T47D (cell line): Measurements from ENCODE around the gene ADH7.

ENCODE experiments used
- DNase-seq, 2 experiments: peaks; one replicate each; pipeline versions ENCODE4 v3.0.0 to v3.0.0-alpha.2; 2011 to 2012; ENCODE audit warnings: low read depth in 1 of 2, low spot score in 1 of 2
- JUND ChIP-seq: IDR thresholded peaks from 2 replicates; pipeline ENCODE4 v1.6.1; 2012; ENCODE audit warnings: low read depth
- in situ Hi-C: cut with HindIII; loops from 2 replicates; pipeline ENCODE4 v1.10.0; 2016; ENCODE audit warnings: low sequenced_read_pairs, low pct_unique_long_range_greater_than_20kb

The ADH7 gene

GRCh38 chr4:99435154-99435553 is at the start of gene ADH7:
Gene ADH7, minus strand, starts transcription at chr4:99435342. Its CDS starts 109 bp downstream, at chr4:99435233.
- in situ Hi-C loops = no loop called here
- DNase-seq = no peak
- no peak for TF ChIP-seq JUND

- in situ Hi-C loops = no loop called here
- TF ChIP-seq JUND = no peak
- no peak for DNase-seq
Measured at GRCh38 chr4:99483636-99484035, 48.5 kb upstream of the ADH7 start.

DNA sequence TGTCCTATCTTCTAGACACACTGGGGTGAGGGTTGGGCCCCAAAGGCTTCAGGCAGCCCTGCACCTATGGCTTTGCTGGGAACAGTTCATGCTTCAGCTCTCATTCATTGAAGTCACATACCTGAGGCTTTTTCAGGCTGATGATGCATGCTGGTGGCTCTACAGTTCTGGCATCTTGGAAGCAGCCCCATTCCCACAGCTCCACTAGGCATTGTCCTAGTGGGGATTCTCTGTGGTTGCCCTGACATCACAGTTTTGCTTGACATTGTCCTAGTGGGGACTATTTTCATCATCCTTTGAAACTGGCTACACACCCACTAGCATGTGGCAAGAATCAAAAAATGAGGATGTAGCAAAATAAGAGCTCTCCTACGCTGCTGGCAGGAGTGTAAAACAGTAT is 38.0 kb upstream of the ADH7 start:
- TF ChIP-seq JUND = no peak
- no peak for DNase-seq
- in situ Hi-C loops = no loop called here

GRCh38 chr4:99471896-99472295 is 36.8 kb upstream of the ADH7 start:
- TF ChIP-seq JUND = no peak
- in situ Hi-C loops = no loop called here
- no peak for DNase-seq

DNA sequence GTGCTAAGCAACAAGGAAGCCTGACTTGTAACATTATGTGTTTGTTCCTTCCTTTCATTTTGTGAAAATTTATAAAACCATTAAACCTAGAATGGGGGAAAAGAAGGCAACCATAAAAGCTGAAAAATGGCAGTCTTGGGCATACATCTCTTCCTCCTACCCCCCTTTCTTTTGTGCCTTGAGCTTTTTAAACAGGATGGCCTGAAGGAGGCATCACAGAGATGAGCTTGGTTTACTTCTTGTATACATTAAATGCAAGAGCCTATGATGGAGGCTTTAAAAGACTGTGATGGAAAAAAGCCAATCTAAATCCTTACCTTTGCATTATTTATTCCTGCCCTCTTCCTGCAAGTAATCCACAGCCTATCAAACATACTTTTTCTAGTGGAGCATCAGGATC is 36.2 kb upstream of the ADH7 start:
- TF ChIP-seq JUND = no peak
- in situ Hi-C loops = no loop called here
- no peak for DNase-seq

DNA sequence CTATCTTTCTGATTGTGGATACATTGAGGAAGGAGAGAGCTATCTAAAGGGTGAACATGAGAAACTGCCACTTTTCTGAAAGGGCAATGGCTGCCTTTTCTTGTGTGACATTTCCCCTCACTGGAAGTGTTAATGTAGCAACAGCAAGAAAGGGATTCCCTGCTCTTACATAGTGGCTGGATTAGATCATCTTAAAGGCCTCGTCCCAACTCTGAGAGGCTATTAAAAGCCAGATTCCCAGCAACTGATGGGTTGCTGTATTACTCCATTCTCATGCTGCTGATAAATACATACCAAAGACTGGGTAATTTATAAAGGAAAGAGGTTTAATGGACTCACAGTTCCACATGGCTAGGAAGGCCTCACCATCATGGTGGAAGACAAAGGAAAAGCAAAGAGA is 33.7 kb upstream of the ADH7 start:
- no peak for DNase-seq
- in situ Hi-C loops = no loop called here
- no peak for TF ChIP-seq JUND

- in situ Hi-C loops = no loop called here
- DNase-seq = no peak
- no peak for TF ChIP-seq JUND
Measured at GRCh38 chr4:99467887-99468286, 32.7 kb upstream of the ADH7 start.

DNA sequence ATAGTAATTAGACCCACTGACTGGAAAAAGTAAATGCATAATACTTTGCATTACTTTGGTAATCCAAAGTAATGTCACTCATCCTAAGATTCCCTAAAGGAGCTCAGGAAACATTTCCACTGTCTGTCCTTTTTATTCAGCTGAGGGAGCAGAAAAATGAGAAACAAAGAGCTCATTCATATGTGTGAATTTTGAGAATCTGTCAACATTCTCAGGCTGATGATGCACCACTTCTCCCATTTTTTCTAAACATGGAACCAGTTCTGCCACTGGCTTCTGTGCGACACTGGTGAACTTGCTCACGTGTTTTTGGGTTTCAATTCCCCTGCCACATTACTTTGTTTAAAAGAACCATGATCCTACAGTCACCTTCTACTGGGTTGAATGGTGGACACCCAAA is 28.4 kb upstream of the ADH7 start:
- in situ Hi-C loops = no loop called here
- no peak for TF ChIP-seq JUND
- DNase-seq = no peak

DNA sequence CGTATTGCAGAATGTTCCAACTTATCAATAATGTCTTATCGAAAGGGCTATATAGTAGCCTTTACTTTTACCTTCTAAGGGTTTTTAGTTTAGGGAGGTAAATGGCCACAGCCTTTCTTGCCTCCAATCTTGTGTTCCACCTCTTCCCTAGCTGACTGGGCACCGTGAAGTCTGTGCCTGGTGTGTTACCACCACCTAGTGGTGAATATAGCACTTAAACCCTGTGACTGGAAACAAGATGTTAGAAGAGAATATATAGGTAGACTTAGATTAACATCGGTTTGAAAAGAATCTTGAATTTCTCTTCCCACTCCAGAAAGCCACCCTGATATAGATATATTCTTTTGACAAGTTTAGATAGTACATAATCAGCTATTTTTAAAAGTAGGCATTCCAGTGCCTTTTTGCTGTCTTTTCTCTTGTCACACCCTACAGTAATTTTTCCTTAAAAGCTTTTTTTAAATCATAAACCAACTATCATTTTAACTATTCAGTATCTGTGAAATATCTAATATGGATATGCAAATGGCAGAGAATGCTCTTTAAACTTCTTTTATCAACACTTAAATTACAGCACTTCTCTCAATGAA is 27.8 kb upstream of the ADH7 start:
- TF ChIP-seq JUND = no peak
- in situ Hi-C loops = no loop called here

GRCh38 chr4:99461623-99462401 is 26.7 kb upstream of the ADH7 start:
- TF ChIP-seq JUND = no peak
- in situ Hi-C loops = no loop called here
- no peak for DNase-seq

More for the DNA sequence above, 27.8 kb upstream of the ADH7 start:
- DNase-seq = peak; percentile 34 to 76

DNA sequence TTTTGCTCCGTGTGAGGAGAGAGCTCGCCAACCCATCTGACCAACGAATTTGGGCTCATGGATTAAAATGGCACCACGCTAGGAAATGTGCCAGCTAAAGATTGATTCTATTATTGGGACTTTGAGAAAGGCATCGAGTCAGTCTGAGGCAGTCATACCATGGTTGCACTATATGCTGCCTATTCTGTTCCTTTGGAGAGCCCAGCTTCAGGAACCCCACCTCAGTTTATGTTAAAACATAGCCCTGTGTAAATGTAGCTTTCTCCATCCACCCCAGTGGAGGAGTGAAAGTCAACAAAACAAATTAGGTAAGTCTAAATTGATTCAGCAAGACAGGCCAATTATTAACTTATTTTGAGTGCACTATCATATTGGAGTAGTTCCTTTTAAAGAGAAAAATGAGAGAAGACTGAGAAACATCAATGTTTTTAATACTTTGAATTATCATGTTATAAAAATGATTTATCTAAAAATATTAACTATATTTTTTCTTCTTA is 24.5 kb upstream of the ADH7 start:
- no peak for DNase-seq
- in situ Hi-C loops = no loop called here
- TF ChIP-seq JUND = no peak

DNA sequence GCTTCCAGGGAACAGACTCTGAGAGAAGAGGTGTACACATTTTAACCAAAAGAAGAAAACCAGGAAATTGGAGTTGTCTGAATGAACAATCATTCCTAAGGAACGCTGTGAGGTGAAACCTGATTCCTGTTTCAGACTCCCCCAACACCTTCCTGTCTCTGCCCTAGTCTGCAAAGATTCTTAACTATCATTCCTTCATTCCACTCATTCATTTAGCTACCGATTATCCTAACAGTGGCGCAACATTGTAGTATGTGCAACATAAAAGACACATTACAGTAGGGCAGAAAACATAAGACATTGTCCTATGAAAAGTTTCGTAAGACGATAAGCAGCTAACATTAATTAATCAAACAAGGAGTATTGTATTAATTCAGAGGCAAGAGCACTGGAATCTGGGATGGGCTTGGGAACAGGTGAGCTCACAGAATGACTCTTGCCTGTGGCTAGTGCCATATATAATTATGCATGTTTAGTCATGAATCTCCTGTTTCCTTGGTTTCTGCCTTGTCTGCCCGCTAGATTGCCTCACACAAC is 23.8 kb upstream of the ADH7 start:
- in situ Hi-C loops = no loop called here
- peak in 1 of 2 experiments; percentile 14 for DNase-seq
- no peak for TF ChIP-seq JUND

- no peak for DNase-seq
- no peak for TF ChIP-seq JUND
- in situ Hi-C loops = no loop called here
Measured at GRCh38 chr4:99457676-99458075, 22.5 kb upstream of the ADH7 start.
